Activated T-cell treated with anti-CD3 and anti-CD28 coated beads, Interleukin-2, amount 50 U/mL, for 4 hours (primary cell): Measurements from ENCODE around the gene PLD6. TPM values are rescaled to one million over a fixed set of nuclear protein-coding genes. Genes with fewer than 3 reads are reported as not detected.

Experiments used
- ATAC-seq, 2 donors: fragments of 200-7000 bp; cut with Tn5 transposase; one replicate each; pipeline ENCODE4 v1.10.0; 2021
- DNase-seq: peaks from one replicate; pipeline ENCODE4 v3.0.0-alpha.2; 2020
- H3K27me3 Mint-ChIP-seq: one replicate; pipeline ENCODE4 v1.8.0; 2021; ENCODE audit warnings: low read depth, mixed read lengths
- H3K36me3 Mint-ChIP-seq: one replicate; pipeline ENCODE4 v1.8.0; 2022; ENCODE audit warnings: mixed read lengths; ENCODE audit not compliant: insufficient read depth
- H3K4me1 Mint-ChIP-seq: one replicate; pipeline ENCODE4 v1.8.0; 2021; ENCODE audit warnings: low read depth, mixed read lengths
- H3K4me3 Mint-ChIP-seq: one replicate; pipeline ENCODE4 v1.8.0; 2021; ENCODE audit warnings: mild to moderate bottlenecking, moderate library complexity, mixed read lengths
- H3K9me3 Mint-ChIP-seq: one replicate; pipeline ENCODE4 v1.8.0; 2021; ENCODE audit warnings: mixed read lengths
- total RNA-seq, 3 donors: library from RNA; stranded (reverse); gene quantifications; one replicate each; pipeline ENCODE4 v1.2.1, GENCODE V29; 2021

PLD6 gene
- total RNA-seq, 3 donors from 2014 or later = 27.4 to 38.3 (median 32.7) TPM

- Mint-ChIP-seq H3K9me3 (no peaks in the 10 kb centered on the region), H3K4me1 (no peaks in the 10 kb centered on the region), H3K36me3 (peaks cover 34% of the 10 kb centered on the region), H3K27me3 (no peaks in the 10 kb centered on the region), H3K4me3 (no peak overlapping the region)
- no peak for ATAC-seq
- no peak for DNase-seq
Measured at GRCh38 chr17:17216236-17216635, 10.1 kb upstream of the PLD6 start.

- H3K4me3 Mint-ChIP-seq = no peak overlapping the region
- no peaks in the 10 kb centered on the region for H3K4me1 Mint-ChIP-seq
- H3K27me3 Mint-ChIP-seq = no peaks in the 10 kb centered on the region
- no peaks in the 10 kb centered on the region for H3K9me3 Mint-ChIP-seq
- H3K36me3 Mint-ChIP-seq = peaks cover 29% of the 10 kb centered on the region
- ATAC-seq (no peak), DNase-seq (no peak)
Measured at GRCh38 chr17:17215575-17215974, 9.4 kb upstream of the PLD6 start.

GRCh38 chr17:17214646-17215436 lies 8.7 kb upstream of the PLD6 start:
- Mint-ChIP-seq H3K27me3 (no peaks in the 10 kb centered on the region), H3K9me3 (no peaks in the 10 kb centered on the region), H3K4me1 (no peaks in the 10 kb centered on the region), H3K36me3 (peaks cover 29% of the 10 kb centered on the region), H3K4me3 (no peak overlapping the region)
- DNase-seq (no peak), ATAC-seq (no peak)

- Mint-ChIP-seq H3K4me1 (no peaks in the 10 kb centered on the region), H3K27me3 (no peaks in the 10 kb centered on the region), H3K36me3 (peaks cover 27% of the 10 kb centered on the region), H3K4me3 (no peak overlapping the region), H3K9me3 (no peaks in the 10 kb centered on the region)
- ATAC-seq (no peak), DNase-seq (no peak)
Measured at GRCh38 chr17:17213775-17214174, 7.6 kb upstream of the PLD6 start.

DNA sequence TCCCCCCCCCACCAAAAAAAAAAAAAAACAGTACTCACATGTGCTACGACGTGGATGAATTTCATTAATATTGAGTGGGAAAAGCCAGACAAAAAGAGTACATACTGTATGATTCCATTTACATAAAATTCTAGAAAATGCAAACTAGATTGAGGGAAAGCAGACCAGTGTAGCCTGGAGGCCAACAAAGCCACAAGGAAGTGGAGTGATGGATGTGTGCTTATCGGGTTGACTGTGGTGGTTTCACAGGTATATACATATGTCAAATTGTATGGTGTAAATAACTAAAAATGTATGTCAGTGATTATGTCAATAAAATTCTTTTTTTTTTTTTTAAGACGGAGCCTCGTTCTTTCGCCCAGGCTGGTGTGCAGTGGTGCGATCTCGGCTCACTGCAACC lies 1.9 kb upstream of the PLD6 start:
- H3K4me3 Mint-ChIP-seq = no peak overlapping the region
- peaks cover 19% of the 10 kb centered on the region for H3K4me1 Mint-ChIP-seq
- ATAC-seq (no peak), DNase-seq (no peak)
- peaks cover 8% of the 10 kb centered on the region for H3K36me3 Mint-ChIP-seq
- H3K9me3 Mint-ChIP-seq = no peaks in the 10 kb centered on the region
- H3K27me3 Mint-ChIP-seq = no peaks in the 10 kb centered on the region

DNA sequence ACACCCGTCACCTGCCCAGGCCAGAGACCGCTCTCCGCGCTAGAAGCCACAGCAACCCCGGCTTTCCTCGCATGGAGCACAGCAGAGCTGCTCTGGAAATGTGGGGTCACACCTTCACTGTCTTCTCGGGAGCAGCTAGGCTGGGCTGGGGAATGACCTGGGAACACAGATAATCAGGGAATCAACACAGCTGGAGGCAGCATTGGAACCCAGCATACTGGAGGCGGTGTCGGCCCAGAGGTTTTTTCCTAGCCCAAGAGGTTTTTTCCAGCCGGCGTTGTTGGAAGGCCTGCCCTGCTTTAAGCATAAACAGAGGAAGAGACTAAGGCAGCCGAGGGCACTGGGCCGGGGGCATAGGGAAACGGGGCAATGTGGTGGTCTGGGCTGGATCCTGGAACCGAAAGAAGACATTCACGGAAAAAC lies 791 bp upstream of the PLD6 start:
- ATAC-seq (no peak), DNase-seq (no peak)
- Mint-ChIP-seq H3K9me3 (no peaks in the 10 kb centered on the region), H3K27me3 (no peaks in the 10 kb centered on the region), H3K4me3 (peak overlapping the region; percentile 65), H3K36me3 (peaks cover 13% of the 10 kb centered on the region), H3K4me1 (peaks cover 21% of the 10 kb centered on the region)

DNA sequence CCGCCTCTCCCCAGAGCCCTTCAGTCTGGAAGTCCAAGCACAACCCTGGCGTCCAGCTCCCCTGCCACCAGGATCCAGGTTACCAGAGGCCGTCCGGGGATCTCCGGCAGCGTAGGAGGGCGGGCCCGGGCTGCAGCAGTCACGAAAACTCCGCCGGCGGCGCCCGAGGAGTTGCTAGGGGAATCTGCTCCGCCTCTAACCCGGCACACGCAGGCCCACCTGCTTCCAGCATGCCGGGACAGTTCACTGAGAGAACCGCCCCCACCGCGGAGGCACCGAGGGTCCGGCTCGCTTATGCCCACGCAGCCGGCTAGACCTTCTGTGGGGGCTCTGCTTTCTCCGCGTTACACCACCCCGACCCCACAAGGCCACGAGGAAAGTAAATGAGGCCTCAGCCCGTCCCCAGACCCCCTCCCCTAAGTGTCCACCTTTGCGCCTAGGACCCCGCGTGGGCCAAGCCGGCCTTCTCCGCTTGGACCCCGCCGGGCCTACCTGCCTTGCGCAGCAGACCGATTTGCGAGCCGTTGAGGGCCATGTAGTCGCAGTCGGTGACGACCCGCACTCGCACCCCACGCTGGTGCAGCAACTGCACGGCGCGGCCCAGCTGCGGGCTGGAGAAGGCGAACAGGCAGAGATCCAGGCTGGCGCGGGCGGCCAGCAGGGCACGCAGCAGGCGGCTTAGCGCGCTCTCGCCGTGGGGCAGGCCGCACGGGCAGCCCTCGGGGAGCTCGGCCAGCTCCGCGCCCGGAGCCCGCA lies 587 bp downstream of the PLD6 start:
- H3K9me3 Mint-ChIP-seq = no peaks in the 10 kb centered on the region
- H3K4me3 Mint-ChIP-seq = peak overlapping the region; percentile 94
- ATAC-seq (peak; percentile 59 to 60), DNase-seq (peak; percentile 64)
- H3K27me3 Mint-ChIP-seq = no peaks in the 10 kb centered on the region
- H3K4me1 Mint-ChIP-seq = peaks cover 24% of the 10 kb centered on the region
- H3K36me3 Mint-ChIP-seq = peaks cover 21% of the 10 kb centered on the region

- no peak for DNase-seq
- no peak for ATAC-seq
- peaks cover 24% of the 10 kb centered on the region for H3K4me1 Mint-ChIP-seq
- no peaks in the 10 kb centered on the region for H3K27me3 Mint-ChIP-seq
- H3K36me3 Mint-ChIP-seq = peaks cover 24% of the 10 kb centered on the region
- peak overlapping the region; percentile 94 for H3K4me3 Mint-ChIP-seq
- H3K9me3 Mint-ChIP-seq = no peaks in the 10 kb centered on the region
Measured at GRCh38 chr17:17204635-17205231, 1.4 kb downstream of the PLD6 start.

DNA sequence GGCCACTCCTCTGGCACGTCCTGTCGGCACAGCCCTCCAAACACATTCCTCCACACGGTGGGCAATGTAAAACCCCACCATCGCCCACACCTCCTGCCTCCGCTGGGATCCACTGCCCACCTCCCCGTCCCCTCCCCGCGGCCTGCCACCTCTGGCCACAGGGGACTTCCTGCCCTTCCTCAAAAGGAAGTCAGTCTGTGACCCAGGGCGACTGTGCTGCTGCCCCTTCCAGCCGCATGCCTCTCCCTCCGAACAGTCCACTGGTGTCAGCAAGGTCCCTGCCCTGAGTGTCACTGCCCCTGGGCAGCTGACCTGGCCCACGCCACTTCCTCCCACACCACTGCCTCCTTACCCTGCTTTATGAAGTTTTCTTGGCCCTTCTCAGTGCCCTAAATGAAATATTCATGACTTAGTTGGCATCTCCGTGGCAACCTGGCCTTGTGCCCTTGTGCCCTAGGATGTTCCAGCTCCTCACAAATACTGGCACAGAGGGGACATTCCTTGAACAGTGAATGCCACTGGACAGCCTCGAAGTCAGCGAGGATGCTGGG lies 2.0 kb downstream of the PLD6 start:
- ATAC-seq = no peak
- Mint-ChIP-seq H3K4me3 (peak overlapping the region; percentile 94), H3K27me3 (no peaks in the 10 kb centered on the region), H3K9me3 (no peaks in the 10 kb centered on the region), H3K4me1 (peaks cover 24% of the 10 kb centered on the region), H3K36me3 (peaks cover 24% of the 10 kb centered on the region)
- DNase-seq = no peak

DNA sequence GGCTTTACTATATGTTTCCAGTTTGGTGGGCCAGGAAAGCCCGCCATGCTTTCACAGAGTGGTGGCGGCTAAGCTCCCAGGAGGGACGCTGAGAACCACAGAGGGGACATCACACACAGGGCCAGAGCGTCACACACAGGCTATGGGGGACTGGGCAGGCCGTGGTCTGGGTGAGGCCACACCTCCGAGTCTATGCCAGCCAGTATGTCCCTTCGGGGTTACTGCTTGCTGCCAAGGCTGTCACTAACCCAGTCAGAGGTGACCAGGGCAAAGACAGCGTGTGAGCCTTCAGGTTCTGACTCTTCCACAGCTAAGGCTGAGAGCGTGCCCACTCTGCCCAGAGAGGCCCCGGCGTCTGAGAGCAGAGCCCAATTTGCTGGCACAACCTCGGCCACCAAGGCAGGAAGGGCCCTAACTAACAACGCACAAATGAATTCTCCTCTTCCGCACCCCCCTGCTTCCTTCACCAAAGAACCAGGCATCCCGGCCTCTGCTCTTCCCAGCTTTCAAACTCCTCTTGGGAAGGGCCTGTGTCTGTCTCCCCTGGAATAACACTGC lies 2.9 kb downstream of the PLD6 start:
- Mint-ChIP-seq H3K9me3 (no peaks in the 10 kb centered on the region), H3K36me3 (peaks cover 24% of the 10 kb centered on the region), H3K27me3 (no peaks in the 10 kb centered on the region), H3K4me1 (peaks cover 24% of the 10 kb centered on the region), H3K4me3 (peak overlapping the region; percentile 94)
- DNase-seq = no peak
- no peak for ATAC-seq

DNA sequence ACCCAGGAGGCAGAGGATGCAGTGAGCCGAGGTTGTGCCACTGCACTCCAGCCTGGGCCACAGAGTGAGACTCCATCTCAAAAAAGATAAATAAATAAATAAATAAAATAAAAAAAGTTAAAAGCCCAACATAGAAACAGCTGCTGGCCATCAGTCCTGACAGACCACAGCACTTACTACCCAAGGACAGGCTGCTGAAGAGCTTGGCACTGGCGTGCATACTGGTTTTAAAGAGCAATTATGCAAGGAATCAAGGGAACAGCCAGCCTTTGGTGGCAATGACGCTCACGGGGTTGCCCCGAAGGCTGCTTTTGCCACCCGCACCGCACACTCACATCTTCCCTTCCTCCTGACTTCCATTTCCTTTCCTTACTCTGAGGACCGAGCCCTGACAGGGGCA lies 4.2 kb downstream of the PLD6 start:
- ATAC-seq (no peak), DNase-seq (no peak)
- Mint-ChIP-seq H3K27me3 (no peaks in the 10 kb centered on the region), H3K36me3 (peaks cover 31% of the 10 kb centered on the region), H3K9me3 (no peaks in the 10 kb centered on the region), H3K4me3 (no peak overlapping the region), H3K4me1 (peaks cover 31% of the 10 kb centered on the region)

DNA sequence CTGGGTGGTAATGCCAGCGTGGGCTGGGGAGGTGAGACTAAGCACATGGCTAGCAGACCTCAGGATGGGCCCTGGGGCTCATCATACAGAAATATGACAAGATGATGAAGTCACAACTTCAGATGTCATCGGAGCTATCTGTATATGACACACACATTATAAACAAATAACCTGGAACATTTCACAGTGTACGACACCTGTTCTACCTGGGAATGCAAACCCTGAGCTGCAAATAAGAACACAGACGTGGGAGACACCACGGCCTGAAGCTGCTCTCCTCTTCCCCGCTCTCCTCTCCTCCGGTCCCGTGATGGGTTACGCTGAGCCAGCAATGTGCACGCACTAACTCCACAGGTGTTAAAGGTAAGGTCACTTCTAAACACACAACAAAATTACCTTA lies 4.9 kb downstream of the PLD6 start:
- Mint-ChIP-seq H3K4me1 (peaks cover 33% of the 10 kb centered on the region), H3K36me3 (peaks cover 31% of the 10 kb centered on the region), H3K27me3 (no peaks in the 10 kb centered on the region), H3K9me3 (no peaks in the 10 kb centered on the region), H3K4me3 (no peak overlapping the region)
- DNase-seq (no peak), ATAC-seq (no peak)

DNA sequence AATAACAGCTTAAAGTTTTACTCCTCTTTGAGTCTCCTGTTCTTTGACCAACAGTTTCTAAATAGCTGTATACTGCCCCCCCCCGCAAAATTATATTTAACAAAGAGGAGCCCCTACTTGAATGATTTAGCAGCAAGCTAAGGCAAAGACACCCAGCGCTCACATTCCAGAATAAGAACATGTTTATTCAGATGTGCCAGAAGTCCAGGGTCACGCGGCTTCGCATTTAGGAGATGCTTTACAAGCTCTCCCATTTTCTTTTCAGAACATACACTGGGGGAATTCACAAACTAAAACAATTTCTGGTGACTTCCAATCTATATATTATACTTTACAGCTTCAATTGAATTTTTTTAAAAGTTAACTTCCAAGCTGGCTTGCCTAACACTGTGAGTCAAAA lies 5.3 kb downstream of the PLD6 start:
- H3K36me3 Mint-ChIP-seq = peaks cover 31% of the 10 kb centered on the region
- H3K4me3 Mint-ChIP-seq = no peak overlapping the region
- ATAC-seq (no peak), DNase-seq (no peak)
- peaks cover 33% of the 10 kb centered on the region for H3K4me1 Mint-ChIP-seq
- no peaks in the 10 kb centered on the region for H3K9me3 Mint-ChIP-seq
- H3K27me3 Mint-ChIP-seq = no peaks in the 10 kb centered on the region

DNA sequence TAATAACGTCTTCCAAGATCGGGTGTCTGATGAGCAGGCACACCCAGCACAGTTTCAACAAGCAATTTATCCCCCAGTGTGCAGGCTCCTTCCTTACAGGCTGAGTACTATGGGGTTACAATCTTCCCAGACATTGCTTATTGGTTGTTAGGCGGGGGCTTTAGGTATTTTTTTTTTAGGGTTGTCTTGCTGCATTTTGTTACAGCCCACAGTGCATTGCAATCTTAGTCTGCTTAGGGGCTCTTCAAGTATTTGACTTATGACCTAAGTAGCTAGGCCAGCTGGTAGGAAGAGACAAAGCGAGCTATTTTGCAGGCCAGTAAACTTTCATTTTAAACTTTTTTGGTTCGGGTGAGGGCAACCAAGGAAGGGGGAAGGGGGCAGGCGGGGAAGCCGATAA lies 5.8 kb downstream of the PLD6 start:
- ATAC-seq = no peak
- DNase-seq = no peak
- no peaks in the 10 kb centered on the region for H3K9me3 Mint-ChIP-seq
- peaks cover 31% of the 10 kb centered on the region for H3K4me1 Mint-ChIP-seq
- H3K4me3 Mint-ChIP-seq = no peak overlapping the region
- H3K36me3 Mint-ChIP-seq = peaks cover 31% of the 10 kb centered on the region
- H3K27me3 Mint-ChIP-seq = no peaks in the 10 kb centered on the region
